SIG-M5 (cell line): ENCODE data around the gene TP53I11.

Experiments
- DNase-seq: peaks from one replicate; lab custom pipeline; 2025; lab: John Stamatoyannopoulos, UW

Gene TP53I11

DNA sequence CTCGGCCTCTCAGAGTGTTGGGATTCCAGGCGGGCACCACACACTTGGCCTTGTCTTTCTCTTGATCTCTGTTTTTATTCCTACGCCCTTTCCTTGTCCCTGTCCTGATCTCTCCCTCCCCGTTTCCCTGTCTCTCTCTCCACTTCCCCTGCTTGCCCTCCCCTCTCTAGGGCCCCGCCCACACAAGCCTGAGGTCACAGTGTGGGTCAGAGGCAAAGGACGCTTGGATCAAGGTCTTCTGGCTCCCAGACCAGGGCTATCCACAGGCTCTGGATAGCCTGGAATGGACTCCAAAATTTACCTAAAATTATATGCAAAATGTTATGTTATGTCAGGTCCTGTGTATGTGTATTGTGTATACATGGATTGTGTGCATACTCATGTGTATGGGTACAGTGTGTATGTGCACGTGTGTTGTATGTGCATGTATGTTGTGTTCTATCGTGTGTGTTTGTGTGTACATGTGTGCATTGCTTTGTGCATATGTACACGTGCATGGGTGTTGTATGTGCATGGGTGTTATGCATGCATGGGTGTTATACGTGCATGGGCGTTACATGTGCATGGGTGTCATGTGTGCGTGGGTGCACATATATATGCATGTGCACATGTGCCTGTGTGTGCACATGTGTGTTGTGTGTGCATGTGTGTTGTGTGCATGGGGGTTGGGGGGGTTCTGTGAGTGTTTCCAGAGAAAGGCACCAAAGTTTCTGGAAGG, 38.3 kb downstream of the TP53I11 start:
- DNase-seq: no peak

DNA sequence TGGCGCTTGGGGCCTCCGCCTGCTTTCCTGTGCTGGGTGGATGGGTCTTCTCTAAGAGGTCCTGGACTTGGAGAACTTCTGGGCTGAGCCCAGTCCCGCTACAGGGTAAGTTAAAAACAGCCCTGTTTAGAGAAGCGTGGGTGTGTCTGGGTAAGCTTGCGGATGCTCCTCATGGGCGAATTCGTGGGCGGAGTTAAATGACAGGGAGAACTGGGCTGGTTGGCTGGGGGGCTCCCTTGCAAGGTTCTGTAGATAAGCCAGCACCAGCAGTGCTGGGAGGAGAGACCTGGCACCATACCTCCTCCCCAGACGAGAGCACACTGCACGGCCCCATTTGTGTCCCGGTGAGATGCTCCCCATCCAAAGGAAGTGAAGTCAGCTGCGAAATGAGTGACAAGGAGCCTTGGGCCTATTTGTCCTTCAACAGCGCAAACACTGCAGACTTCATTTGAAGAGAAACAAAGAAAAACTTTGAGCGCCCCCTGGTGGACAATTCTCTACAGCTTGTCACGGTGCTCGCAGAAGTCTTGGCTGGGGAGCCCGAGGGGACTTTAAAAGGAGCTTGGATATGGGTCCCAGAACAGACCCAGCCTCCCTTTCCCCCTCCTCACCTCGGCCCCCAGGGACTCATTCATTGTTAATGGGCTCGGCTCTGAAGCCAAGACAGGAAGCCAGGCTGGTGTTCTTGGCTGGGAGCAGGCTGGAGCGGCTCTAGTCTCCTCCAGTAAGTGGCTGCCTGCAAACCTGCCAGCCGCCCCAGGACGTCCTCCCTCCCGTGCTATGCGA, 39.5 kb downstream of the TP53I11 start:
- DNase-seq: no peak

- no peak for DNase-seq
These were observed 40.1 kb downstream of the TP53I11 start for GRCh38 chr11:44910591-44910990.

- no peak for DNase-seq
These were observed 41.1 kb downstream of the TP53I11 start for GRCh38 chr11:44909557-44909956.

DNA sequence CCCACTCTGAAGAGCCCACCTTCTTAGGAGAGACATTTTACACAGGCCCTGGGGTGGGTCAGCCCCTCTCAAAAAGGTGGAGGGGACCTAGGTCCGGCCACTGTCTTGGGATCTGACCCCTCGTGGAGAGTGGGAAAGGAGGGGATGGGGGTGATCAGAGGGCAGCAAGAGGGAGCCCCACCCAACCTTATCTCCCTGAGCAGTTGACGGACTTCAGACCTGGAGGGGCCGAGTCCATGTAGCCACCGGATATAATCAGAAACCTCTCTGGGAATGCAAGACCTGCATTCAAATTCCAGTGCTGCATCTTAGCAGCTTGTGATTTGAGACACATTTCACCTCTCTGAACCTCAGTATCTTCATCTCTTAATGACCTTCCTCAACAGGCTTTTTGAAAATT, 44.0 kb downstream of the TP53I11 start:
- no peak for DNase-seq

DNA sequence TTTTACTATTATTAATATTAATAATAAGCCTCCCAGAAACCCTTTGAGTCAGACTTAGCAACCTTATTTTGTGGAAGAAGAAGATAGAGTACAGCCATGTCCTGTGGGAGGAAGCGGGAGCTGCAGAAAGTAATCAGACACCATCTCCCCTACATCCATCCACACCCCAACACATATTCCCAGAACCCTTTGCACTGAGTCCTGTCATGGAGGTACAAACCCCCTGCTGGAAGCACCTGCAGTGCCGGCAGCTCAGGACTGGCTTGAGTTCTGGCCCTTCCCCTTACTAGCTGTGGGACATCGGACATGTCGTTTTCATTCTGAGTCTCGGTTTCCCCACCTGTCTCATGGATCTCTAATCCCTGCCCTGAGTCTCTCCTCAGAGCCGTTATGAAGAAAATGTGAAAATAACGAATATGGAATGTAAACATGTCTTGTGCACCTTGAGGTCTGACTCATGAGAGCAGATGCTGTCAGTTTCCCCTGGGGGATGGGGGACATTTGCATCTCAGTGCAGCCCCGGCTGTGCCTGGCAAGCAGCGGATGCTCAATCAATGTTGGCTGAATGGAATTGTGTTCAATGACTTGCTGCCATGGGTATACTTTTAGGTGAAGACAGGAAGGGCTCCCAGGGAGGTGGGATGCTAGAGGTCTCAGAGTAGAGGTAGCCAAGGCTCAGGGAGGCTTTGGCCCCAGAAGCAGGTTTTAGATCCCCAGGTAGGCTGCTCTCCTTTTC, 45.4 kb downstream of the TP53I11 start:
- no peak for DNase-seq

DNA sequence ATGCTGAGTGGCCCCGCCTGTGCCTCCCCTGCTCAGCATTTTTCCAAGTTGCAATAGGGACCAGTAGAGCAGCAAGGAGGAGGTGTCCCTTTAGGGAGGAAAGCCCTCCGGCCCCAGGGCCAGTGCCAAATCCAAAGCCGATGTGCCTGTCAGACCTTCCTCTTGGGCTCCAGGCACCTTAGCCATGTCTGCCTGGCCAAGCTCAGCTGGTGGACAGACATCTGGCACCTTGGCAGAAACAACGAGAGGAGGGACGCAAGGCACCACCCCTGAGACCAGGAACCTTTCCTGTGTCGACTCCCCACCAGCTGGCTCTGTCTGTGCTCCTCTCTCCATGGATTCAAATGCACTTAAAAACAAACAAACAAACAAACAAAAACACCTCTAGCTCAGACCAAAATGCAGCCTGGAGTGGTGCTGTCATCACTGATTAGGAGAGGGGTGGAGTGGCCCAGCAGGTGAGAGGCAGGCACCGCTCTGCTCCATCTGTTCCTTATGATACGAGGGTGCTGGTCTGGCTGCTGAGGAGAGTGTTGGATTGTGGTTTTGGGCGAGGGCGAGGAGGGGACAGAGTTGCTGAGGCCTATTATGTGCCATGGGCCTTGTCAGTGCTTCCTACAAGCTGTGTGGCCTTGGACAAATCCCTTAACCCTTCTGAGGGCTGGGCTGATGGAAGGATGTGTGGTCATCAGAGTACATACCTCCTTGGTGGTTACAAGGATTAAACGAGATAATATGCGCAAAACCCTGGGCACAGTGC, 46.2 kb downstream of the TP53I11 start:
- DNase-seq: no peak

GRCh38 chr11:44903518-44903917, 47.2 kb downstream of the TP53I11 start:
- DNase-seq: no peak

DNA sequence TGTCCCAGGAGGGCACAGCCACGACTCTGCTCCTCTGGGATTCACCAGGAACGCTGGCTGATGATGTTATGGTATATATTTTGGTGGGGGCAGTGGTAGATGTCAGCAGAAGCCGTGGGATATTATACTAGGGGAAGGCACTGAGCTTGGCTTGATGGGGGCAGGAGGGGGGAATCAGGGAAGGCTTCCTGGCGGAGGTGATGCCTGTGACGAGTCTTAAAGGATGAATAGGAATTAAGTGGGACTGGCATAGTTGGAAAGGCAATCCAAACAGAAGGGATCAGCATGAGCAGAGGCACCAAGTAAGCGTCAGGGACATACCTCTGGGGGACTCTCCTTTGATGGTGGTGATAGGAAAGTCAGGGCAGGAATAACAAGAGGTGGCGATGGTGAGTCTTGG, 47.6 kb downstream of the TP53I11 start:
- DNase-seq: no peak

GRCh38 chr11:44901786-44902185, 48.9 kb downstream of the TP53I11 start:
- no peak for DNase-seq

GRCh38 chr11:44901120-44901633, 49.5 kb downstream of the TP53I11 start:
- DNase-seq: no peak

DNA sequence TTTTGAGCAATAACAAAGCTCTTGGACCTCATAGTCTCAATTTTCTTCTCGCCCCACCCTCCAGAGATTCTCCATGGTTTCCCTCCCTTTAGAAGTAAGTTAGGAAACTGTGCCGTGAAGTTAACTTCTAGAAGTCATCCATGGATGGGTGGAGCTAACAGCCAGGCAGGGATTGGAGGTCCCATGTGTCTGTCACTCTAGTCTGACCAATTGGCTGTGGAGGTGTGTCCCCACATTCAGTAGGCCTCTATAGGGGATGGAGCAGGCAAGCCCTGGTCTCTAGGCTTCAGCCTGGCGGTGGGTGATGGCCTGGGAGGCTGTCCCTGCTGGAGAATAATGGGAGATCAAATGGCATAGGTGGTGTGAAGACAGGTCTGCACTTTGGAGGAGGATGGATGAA, 50.7 kb downstream of the TP53I11 start:
- no peak for DNase-seq

DNA sequence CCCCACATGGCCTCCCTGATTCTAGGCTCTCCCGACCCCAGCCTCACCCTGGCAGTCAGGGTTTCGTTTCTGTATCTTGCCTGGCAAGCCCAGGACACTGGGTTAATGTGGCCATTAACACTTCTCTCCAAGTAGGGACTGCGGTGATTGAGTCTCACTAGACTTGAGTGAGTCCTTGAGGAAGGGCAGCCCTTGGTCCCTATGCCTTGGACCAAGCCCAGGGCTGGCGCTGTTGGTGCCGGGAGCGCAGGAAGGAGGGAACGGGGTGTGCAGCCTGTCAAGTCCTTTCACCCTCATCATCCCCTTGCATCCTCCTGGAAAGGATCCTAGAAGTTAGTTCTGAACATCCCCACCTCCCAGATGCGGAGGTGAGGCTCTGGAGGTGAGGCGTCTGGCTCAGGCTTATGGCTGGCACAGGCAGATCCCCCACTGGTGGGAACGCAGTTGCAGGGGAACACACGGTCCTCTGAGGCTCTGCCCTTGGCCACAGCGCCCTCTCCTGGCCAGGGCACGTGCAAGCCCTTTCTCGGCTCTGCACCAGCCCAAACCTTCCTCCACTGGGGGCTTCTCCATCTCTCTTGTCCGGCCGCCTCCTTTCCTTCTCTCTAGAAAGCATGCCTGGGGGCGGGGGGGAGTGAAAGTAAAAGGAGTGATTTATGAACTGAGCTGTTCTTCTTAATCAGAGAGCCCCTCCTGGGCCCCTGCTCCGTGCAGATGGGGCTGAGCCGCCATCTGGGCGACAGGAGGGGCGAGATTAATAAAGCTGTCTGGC, 56.7 kb downstream of the TP53I11 start:
- DNase-seq: no peak

- no peak for DNase-seq
These were observed 57.3 kb downstream of the TP53I11 start for GRCh38 chr11:44893308-44893822.

DNA sequence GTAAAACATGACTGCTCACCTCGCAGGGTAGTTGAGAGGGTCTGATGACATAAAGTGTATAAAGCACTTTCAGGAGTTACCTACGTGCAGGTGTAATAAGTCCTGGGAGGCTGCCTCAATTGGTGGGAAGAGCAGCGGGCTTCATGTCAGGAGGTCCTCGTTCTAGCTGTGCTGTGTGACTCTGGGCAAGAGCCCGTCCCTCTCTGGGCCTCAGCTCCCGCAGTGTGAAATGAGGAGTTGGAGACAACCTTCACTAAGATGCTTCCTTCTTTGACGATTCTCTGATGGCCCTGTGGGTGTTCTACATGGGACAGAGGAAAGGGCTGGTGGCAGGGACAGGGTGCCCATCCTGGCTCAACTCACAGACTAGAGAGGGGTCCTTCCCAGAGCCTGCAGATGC, 57.8 kb downstream of the TP53I11 start:
- no peak for DNase-seq

GRCh38 chr11:44889266-44889665, 61.4 kb downstream of the TP53I11 start:
- DNase-seq: no peak

GRCh38 chr11:44887636-44888035, 63.0 kb downstream of the TP53I11 start:
- no peak for DNase-seq

- no peak for DNase-seq
These were observed 63.9 kb downstream of the TP53I11 start for GRCh38 chr11:44886790-44887140.

- DNase-seq: no peak
These were observed 64.5 kb downstream of the TP53I11 start for GRCh38 chr11:44885919-44886789.
